ENCODE data around the gene SDR42E1. TPM values are rescaled to one million over a fixed set of nuclear protein-coding genes. Genes with fewer than 3 reads are reported as not detected.
A peak's percentile ranks its signal among the peaks of the same experiment; 100 is the strongest.

SDR42E1 gene
- polyA plus RNA-seq (2011; rRNA removed), result 5.2 and 7.4 TPM in 2 replicates
- 1.1 and 1.5 TPM in 2 replicates for polyA plus RNA-seq (2012; cell fraction: cytosol; rRNA removed)
- polyA plus RNA-seq (2012; cell fraction: nucleus; rRNA removed), result 0.58 and 0.87 TPM in 2 replicates
- polyA plus RNA-seq (2017; fragmentation: RNase III; extraction: RNeasy Plus Mini Kit Qiagen cat#74134 plus additional on column Dnase treatment), result 1.3 to 1.7 TPM (median 1.4 TPM) in 3 replicates
- polyA minus RNA-seq (2011; rRNA and poly(A)+ RNA removed), result 5.9 and 6.0 TPM in 2 replicates

- Histone ChIP-seq H3K4me1 (no peaks in the 10 kb centered on the region), H3K4me2 (peak within 1 kb of the TSS; percentile 58), H3K4me3 (peak within 1 kb of the TSS; percentile 52), H3K27ac (peak within 1 kb of the TSS; percentile 46 to 78; a peak in 5 of 6 replicates), H3K9me3 (peaks cover 34% of the 10 kb centered on the region)
- FAIRE-seq (no peak), ATAC-seq (peak; percentile 88 to 92), DNase-seq (ENCODE audit: low read depth in 1 of 2, low spot score in 1 of 2) (peak; percentile 21 to 70)
- 28% methylated on average over 26 of the region's 32 CpGs for whole genome bisulfite sequencing (ENCODE audit: missing lambda C conversion rate)
- no peak for TF ChIP-seq PBX3 (IDR thresholded peaks at IDR 0.05)
- no peak for TF ChIP-seq PHF8 (IDR thresholded peaks at IDR 0.05; ENCODE audit: borderline replicate concordance, low read depth)
- TF ChIP-seq HDAC2 (IDR thresholded peaks at IDR 0.05), result no peak
- ChIA-PET CTCF (interaction anchor here (2.5 kb wide), 1 partner anchor 14 kb away, joined by 6 read pairs; no protein-coding TSS in a partner anchor), POLR2A (no interaction called here)
Measured at GRCh38 chr16:82011199-82011641, at the start of gene SDR42E1. TSS of gene SDR42E1 (minus strand) at chr16:82011470. CDS start at chr16:82000858, 10,612 bp downstream.

GRCh38 chr16:82059983-82060421 is 48.7 kb upstream of the SDR42E1 start:
- Histone ChIP-seq H3K4me3 (no peak overlapping the region), H3K4me2 (no peak overlapping the region), H3K27ac (no peak overlapping the region), H3K4me1 (no peaks in the 10 kb centered on the region), H3K9me3 (no peaks in the 10 kb centered on the region)
- TF ChIP-seq MAX (IDR thresholded peaks at IDR 0.05) (no peak), RARB (CRISPR knock-in tag; IDR thresholded peaks at IDR 0.05) (no peak), KDM5A (IDR thresholded peaks at IDR 0.05) (no peak), RNF2 (IDR thresholded peaks at IDR 0.05; ENCODE audit: borderline replicate concordance, low read depth) (no peak), TP53 (CRISPR knock-in tag; IDR thresholded peaks at IDR 0.05) (no peak), HOXA7 (CRISPR knock-in tag; IDR thresholded peaks at IDR 0.05) (no peak), HOXB13 (CRISPR knock-in tag; IDR thresholded peaks at IDR 0.05; ENCODE audit: low read depth) (no peak)
- no peak for FAIRE-seq
- WGBS (ENCODE audit: missing lambda C conversion rate), result 74% methylated on average over 1 of the region's 1 CpG
- ChIA-PET POLR2A (interaction anchor here (0.6 kb wide), 1 partner anchor 177 kb away, joined by 6 read pairs; no protein-coding TSS in a partner anchor), CTCF (interaction anchor here (1.0 to 1.5 kb wide), 3 partner anchors 18 to 170 kb away, joined by 3 read pairs; no protein-coding TSS in a partner anchor)
- no peak for ATAC-seq
- DNase-seq (ENCODE audit: low read depth in 1 of 2, low spot score in 1 of 2), result no peak

- ATAC-seq (no peak), FAIRE-seq (no peak), DNase-seq (ENCODE audit: low read depth in 1 of 2, low spot score in 1 of 2) (no peak)
- CTCF ChIA-PET, result interaction anchor here (1.0 to 1.5 kb wide), 3 partner anchors 17 to 169 kb away, joined by 3 read pairs; no protein-coding TSS in a partner anchor
- H3K27ac ChIP-seq, result no peak overlapping the region
- WGBS (ENCODE audit: missing lambda C conversion rate), result 33% methylated on average over 8 of the region's 8 CpGs
- H3K4me3 ChIP-seq, result no peak overlapping the region
- no peak overlapping the region for H3K4me2 ChIP-seq
- H3K4me1 ChIP-seq, result no peaks in the 10 kb centered on the region
- TF ChIP-seq HMGXB4 (CRISPR knock-in tag; IDR thresholded peaks at IDR 0.05; ENCODE audit: borderline replicate concordance), result no peak
- TF ChIP-seq MAFK (IDR thresholded peaks at IDR 0.05; ENCODE audit: partially characterized antibody), result no peak
- TF ChIP-seq MAZ (IDR thresholded peaks at IDR 0.05; ENCODE audit: borderline replicate concordance, low read depth, low read length), result no peak
- no peak for TF ChIP-seq FOSL2 (IDR thresholded peaks at IDR 0.05)
- TF ChIP-seq FOSL2 (CRISPR knock-in tag; IDR thresholded peaks at IDR 0.05), result no peak
- no peak for TF ChIP-seq EHMT2 (IDR thresholded peaks at IDR 0.05; ENCODE audit: low read depth)
- TF ChIP-seq HOXB13 (CRISPR knock-in tag; IDR thresholded peaks at IDR 0.05; ENCODE audit: low read depth), result no peak
- no peak for TF ChIP-seq PBX3 (IDR thresholded peaks at IDR 0.05)
- TF ChIP-seq BCL3 (IDR thresholded peaks at IDR 0.05), result no peak
- no peak for TF ChIP-seq NFE2L2 (conservative IDR thresholded peaks at IDR 0.05; ENCODE audit: low read length)
- no peak for TF ChIP-seq RAD21 (conservative IDR thresholded peaks at IDR 0.05 in 1 of 2, IDR thresholded peaks at IDR 0.05 in 1 of 2)
- POLR2A ChIA-PET, result interaction anchor here (0.6 kb wide), 1 partner anchor 176 kb away, joined by 6 read pairs; no protein-coding TSS in a partner anchor
- no peaks in the 10 kb centered on the region for H3K9me3 ChIP-seq
Measured at GRCh38 chr16:82059161-82059982, 48.1 kb upstream of the SDR42E1 start.
